Fibroblast of pulmonary artery (primary cell): ENCODE results near the gene ZFP57.

ENCODE experiments used
- DNase-seq: peaks from one replicate; pipeline ENCODE4 v3.0.0-alpha.2; 2010; ENCODE audit warnings: low read depth
- H3K4me3 ChIP-seq: replicated peaks from 2 replicates; pipeline ENCODE4 v1.5.1; 2011; ENCODE audit warnings: low read depth, mild to moderate bottlenecking, control low read depth, low read length, moderate library complexity
- TF ChIP-seq, protein P1 (sequence below): IDR thresholded peaks from 2 replicates; pipeline ENCODE4 v1.5.1; 2011; ENCODE audit warnings: mild to moderate bottlenecking, control low read depth, low read length, inconsistent platforms; ENCODE audit errors: missing control alignments

ZFP57 gene

DNA sequence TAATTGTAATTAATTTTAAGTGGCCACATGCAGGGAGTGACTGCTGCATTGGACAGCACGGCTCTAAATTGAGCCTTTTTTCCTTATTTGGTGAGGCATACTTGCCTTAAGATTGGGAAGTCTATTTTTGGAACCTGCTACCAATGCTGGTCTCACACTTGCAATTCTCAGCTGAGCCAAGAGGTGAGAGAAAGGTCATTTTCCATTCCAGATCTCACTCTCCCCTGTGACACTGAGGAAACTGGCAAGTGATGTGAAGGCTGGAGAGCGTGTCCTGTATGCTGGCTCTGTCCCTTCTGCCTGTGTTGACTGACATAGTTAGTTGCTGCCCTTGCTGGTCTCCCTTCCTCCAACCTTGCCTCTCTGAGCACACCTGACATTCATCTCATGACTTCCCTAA lies 24.8 kb downstream of the ZFP57 start:
- no peak overlapping the region for H3K4me3 ChIP-seq
- DNase-seq = no peak
- TF ChIP-seq, protein P1, sequence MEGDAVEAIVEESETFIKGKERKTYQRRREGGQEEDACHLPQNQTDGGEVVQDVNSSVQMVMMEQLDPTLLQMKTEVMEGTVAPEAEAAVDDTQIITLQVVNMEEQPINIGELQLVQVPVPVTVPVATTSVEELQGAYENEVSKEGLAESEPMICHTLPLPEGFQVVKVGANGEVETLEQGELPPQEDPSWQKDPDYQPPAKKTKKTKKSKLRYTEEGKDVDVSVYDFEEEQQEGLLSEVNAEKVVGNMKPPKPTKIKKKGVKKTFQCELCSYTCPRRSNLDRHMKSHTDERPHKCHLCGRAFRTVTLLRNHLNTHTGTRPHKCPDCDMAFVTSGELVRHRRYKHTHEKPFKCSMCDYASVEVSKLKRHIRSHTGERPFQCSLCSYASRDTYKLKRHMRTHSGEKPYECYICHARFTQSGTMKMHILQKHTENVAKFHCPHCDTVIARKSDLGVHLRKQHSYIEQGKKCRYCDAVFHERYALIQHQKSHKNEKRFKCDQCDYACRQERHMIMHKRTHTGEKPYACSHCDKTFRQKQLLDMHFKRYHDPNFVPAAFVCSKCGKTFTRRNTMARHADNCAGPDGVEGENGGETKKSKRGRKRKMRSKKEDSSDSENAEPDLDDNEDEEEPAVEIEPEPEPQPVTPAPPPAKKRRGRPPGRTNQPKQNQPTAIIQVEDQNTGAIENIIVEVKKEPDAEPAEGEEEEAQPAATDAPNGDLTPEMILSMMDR = no peak

DNA sequence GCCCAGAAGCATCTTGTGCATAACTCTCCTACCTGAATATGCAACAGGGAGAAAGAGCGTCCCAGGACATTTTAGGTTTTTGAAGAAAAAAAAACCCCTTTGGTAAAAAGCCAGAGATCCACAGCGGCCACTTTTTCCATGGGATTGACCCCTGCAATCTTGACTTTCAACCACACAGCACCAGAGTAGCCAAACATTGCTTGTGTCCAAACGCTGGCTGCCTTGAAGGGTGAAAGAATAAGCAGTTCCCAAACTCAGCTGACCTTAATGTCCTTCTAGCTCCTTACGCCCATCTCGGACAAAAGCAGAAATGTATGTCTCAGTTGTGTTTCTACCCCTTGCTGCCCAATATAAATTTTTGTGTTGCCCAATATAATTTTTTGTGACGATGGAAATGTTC lies 25.3 kb downstream of the ZFP57 start:
- H3K4me3 ChIP-seq = no peak overlapping the region
- DNase-seq = no peak
- TF ChIP-seq, protein P1 = no peak

DNA sequence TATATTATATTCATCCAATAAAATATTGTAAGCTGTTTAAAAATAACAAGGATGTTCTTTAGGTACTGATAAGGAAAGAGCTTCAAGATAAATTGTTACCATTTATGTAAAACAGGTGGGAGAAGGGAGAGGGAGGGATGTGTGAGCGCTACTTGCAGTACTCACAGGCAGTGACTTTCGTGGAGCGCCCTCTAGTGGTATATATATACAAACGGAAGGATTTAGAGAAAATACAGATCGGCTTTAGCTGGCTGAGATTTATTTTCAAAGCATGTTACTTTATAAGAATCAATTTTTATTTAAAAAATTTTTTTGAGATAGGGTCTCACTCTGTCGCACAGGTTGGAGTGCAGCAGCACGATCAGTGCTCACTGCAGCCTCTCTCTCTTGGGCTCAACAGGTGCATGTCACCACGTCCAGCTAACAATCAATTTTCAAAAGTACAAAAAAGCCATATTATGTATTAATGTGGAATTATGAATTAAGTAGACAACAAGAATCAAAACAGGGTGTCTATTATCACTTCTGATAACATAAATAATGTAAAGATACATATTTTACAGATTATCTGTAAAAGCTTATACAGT lies 27.4 kb downstream of the ZFP57 start:
- DNase-seq = peak; percentile 84
- TF ChIP-seq, protein P1 = peak; percentile 74
- H3K4me3 ChIP-seq = no peak overlapping the region

DNA sequence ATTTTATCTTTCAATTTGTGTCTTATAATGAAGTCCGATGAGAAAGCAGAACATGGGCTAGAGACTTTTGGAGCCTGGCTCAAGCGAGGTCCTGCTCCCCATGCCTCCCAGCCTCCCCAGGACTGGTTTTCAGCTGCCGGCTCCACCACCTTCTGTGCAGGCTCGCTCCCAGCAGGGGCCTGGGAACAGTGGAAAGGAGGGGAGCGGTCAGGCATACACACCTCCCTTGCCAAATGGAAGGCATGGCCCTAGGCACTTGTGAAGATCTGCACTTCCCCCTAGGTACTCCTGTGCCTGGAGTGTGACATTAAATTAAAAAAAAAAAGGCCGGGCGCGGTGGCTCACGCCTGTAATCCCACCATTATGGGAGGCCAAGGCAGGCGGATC lies 28.8 kb downstream of the ZFP57 start:
- TF ChIP-seq, protein P1 = no peak
- H3K4me3 ChIP-seq = no peak overlapping the region
- no peak for DNase-seq

DNA sequence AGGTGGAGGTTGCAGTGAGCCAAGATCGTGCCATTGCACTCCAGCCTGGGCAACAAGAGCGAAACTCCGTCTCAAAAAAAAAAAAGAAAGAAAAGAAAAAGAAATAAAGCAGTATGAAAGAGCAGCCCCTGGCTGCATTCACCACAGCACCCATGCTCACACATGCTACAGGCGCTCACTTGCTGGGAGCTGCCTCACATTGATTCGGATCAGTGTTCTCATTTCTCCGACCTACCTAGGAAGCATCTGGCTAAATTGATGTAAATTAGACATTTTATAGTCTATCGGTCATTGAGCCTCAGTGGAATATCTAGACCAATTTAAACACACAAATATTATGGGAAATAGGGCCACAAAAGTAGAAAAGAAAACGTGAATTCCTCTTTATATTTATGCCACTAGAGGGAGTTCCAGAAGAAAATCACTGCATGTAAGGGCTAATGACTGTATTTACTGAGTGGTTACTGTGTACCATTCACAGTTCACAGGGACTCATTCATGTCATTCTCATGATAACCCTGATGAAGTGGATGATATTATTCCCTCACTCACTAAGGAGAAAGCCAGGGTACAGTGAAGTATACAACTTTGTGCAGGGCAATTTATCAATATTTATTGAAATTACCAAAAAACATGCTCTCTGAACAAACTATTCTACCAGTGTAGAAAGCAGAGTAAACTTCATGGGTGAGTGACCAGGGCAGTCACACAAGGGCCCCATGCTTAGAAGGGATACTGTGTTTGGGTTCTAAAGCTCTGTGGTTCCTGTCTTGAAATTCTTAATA lies 29.3 kb downstream of the ZFP57 start:
- TF ChIP-seq, protein P1 = peak; percentile 69
- DNase-seq = peak; percentile 58
- H3K4me3 ChIP-seq = no peak overlapping the region

DNA sequence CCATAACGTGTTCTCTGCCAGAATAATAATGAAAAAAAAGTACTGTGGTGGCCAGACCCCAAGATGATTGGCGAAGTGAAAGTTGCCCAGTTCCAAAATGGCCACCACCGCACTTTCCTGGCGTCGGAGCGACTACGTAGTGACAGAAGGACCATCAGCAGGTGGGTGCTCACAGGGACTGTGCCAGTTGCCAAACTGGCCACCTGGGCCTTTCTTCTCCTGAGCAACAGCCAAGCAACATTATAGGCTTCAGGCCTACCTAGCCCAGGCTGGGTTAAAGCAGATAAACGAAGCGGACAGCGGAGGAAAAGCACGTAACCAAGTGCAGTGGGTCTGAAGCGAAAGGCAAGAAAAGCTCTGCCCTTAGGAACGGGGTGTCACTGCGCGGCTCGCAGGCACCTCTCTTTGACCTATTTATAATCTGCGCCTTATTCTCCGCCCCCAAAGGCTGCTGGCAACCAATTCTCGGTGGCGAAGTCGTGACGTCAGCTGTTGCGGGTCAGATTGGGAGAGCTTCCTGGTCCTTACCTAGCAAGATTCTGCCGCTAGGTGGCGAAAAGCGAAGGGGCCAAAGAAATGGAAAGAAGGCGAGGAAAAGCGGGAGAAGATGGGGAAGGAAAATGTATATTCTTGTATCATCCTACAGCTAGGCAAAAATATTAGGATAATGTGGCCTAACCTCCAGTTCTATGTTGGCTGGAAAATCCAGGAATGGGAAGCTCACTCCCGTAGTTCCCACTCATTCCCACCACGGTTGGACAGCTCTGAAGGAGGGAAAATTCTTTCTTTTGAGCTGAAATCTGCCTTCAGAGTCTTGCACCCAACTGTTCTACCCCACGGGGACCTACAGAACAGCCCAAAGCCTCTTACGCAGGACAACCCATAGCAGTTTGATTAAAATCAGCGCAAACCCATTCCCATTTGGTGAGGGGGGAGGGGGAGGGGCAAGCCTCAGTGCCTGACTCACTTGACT lies 31.0 kb downstream of the ZFP57 start:
- H3K4me3 ChIP-seq = peak overlapping the region; percentile 50
- TF ChIP-seq, protein P1 = peak; percentile 98
- DNase-seq = peak; percentile 97
